ENCODE measurements around the gene SDK1. TPM values are rescaled to one million over a fixed set of nuclear protein-coding genes. Genes with fewer than 3 reads are reported as not detected.

SDK1 gene
- total and polyA plus RNA-seq, 2 experiments from 2014 or later, result 2.1 to 10.0 TPM

DNA sequence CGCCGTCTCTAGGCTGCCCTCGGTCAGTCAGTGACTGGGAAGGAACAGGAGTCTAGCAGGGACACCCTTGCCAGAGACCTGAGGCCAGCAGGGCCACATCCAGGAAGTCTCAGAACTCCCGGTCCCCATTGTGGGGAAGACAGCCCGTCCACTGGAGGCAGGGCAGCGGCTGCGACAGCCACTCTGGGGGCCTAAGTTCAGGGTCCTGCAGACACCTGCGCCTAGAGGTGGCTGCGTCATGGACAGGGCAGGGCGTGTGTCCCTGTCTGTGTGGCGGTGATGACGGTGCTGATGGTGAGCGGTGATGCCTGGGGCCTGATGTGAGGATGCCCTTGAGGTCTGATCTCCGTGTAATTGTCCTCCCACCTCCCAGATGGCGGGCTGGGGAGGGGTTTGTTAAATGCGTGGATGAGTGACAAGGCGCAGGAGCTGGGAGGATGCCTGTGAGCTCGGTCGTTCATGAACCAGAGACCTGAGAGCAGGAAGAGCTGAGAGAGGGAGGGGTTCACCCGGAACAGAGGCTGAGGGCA lies 843.2 kb downstream of the SDK1 start (continued):
- TF ChIP-seq ZNF462 (CRISPR knock-in tag; IDR thresholded peaks at IDR 0.05) (no peak), POLR2AphosphoS5 (IDR thresholded peaks at IDR 0.05; ENCODE audit: low read depth) (no peak), ZNF331 (CRISPR knock-in tag; IDR thresholded peaks at IDR 0.05; ENCODE audit: low read depth) (no peak), JUNB (IDR thresholded peaks at IDR 0.05; ENCODE audit: unreplicated experiment) (no peak), NANOG (IDR thresholded peaks at IDR 0.05; ENCODE audit: borderline replicate concordance) (no peak), EZH2phosphoT487 (IDR thresholded peaks at IDR 0.05; ENCODE audit: unreplicated experiment) (no peak)

DNA sequence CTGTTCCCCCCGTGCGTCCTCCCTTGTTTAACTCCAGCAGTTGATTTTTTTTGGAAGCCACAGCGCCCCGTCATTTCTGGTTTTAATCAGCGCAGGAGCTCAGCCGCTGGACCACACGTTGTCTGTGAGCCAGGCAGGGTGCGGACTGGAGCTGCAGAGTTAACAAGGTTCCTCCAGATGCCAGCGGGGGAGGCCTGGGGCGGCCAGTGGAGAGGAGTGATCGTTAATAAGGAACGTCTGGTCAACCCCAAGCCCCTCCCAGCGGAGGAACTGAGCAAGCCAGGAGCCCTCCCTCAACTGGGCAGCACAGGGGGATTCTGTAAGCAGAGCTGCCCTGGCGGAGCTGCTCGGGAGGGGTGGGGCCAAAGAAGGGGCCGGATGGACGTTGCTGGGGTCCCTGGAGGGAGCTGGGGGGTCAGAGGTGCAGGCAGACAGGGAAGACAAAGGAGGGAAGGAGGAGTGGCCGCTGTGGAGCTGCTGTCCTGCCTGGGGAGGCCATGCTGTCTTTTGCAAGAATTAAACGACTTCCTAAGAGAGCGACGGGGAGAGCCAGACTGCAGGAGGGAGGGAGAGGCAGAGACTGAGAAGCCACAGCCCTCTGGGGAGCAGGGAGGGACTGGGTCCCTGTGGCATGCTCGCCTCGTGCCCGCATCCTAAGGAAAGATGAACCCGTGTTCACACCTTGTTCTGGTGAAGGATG lies 843.9 kb downstream of the SDK1 start:
- no peaks in the 10 kb centered on the region for H3K79me2 ChIP-seq (replicated peaks; ENCODE audit: insufficient read depth)
- H3K36me3 ChIP-seq (ENCODE audit: insufficient read depth), result no peaks in the 10 kb centered on the region
- Mint-ChIP-seq H3K9me3 (peaks cover 4% of the 10 kb centered on the region; the same call in 1 of the 3 replicates), H3K36me3 (ENCODE audit: low read depth) (no peaks in the 10 kb centered on the region), H3K27me3 (ENCODE audit: insufficient read depth, low read depth, poor library complexity) (peaks cover 14% of the 10 kb centered on the region), H3K4me3 (peak overlapping the region; percentile 55), H3K4me1 (peaks cover 46% of the 10 kb centered on the region), H3K27ac (no peak overlapping the region)
- no peaks in the 10 kb centered on the region for H3K9me2 ChIP-seq (ENCODE audit: insufficient read depth)
- peaks cover 4% of the 10 kb centered on the region; the same call in 1 of the 2 replicates for H3K4me1 ChIP-seq (ENCODE audit: insufficient read depth)
- 0 out of 2 replicates have a peak overlapping the region, but pooled peaks have one; percentile 28 for H3K4me3 ChIP-seq
- peak overlapping the region; percentile 38; the same call in 1 of the 2 replicates for H3K4me2 ChIP-seq
- H2AFZ ChIP-seq, result peak overlapping the region; percentile 83
- H4K20me1 ChIP-seq (replicated peaks; ENCODE audit: insufficient read depth), result no peaks in the 10 kb centered on the region
- no peaks in the 10 kb centered on the region for H3K27me3 ChIP-seq (ENCODE audit: insufficient read depth)
- ATAC-seq, result peak; percentile 65
- H3K27ac ChIP-seq (ENCODE audit: low read depth), result no peak overlapping the region
- DNase-seq (ENCODE audit: low spot score), result peak; percentile 58
- H3F3A ChIP-seq (replicated peaks; ENCODE audit: low read depth), result no peaks in the 10 kb centered on the region
- TF ChIP-seq REST (IDR thresholded peaks at IDR 0.05; ENCODE audit: unreplicated experiment), result no peak
- no peak for TF ChIP-seq ZNF331 (CRISPR knock-in tag; IDR thresholded peaks at IDR 0.05; ENCODE audit: low read depth)
- no peak for TF ChIP-seq EZH2 (IDR thresholded peaks at IDR 0.05; ENCODE audit: low read depth, unreplicated experiment)

Data from GM23338 (cell line).